Ovary (tissue), 9 donors: Measurements from ENCODE around the gene STAT5A. TPM values are rescaled to one million over a fixed set of nuclear protein-coding genes. Genes with fewer than 3 reads are reported as not detected.

Source experiments
- DNase-seq, 5 donors: peaks; one replicate each; pipeline ENCODE4 v3.0.0-alpha.2; 2019 to 2020
- H3K27ac ChIP-seq, 2 donors: fragments of 200-600 bp; one replicate each; pipeline versions ENCODE4 v1.5.1 to v1.8.0; 2019 to 2022
- H3K27me3 ChIP-seq: fragments of 200-600 bp; one replicate; pipeline ENCODE4 v1.8.0; 2022
- H3K36me3 ChIP-seq: fragments of 200-600 bp; sonication (generic); one replicate; pipeline ENCODE4 v1.5.1; 2019
- H3K4me1 ChIP-seq: one replicate; pipeline ENCODE4 v1.8.1; 2013; ENCODE audit warnings: mild to moderate bottlenecking, moderate library complexity; ENCODE audit not compliant: insufficient read depth
- H3K4me3 ChIP-seq: fragments of 200-600 bp; sonication (generic); one replicate; pipeline ENCODE4 v1.5.1; 2017
- H3K9me3 ChIP-seq, 2 donors: fragments of 200-600 bp in 1 of 2; sonication (generic) in 1 of 2; one replicate each; pipeline versions ENCODE4 v1.5.1 to v1.8.1; 2013 to 2019; ENCODE audit warnings: mild to moderate bottlenecking in 1 of 2, moderate library complexity in 1 of 2
- CTCF ChIP-seq, 3 donors: fragments of 450-650 bp in 2 of 3; fragments of 200-600 bp in 1 of 3; IDR thresholded peaks; one replicate each; pipeline versions ENCODE4 v1.5.1 to v1.8.0; 2016 to 2022; ENCODE audit warnings: antibody characterized with exemption in 3 of 3, mild to moderate bottlenecking in 1 of 3
- EP300 ChIP-seq: sonication (generic); formaldehyde crosslinking; IDR thresholded peaks from one replicate; pipeline ENCODE4 v1.6.1; 2017; ENCODE audit warnings: antibody characterized with exemption
- POLR2A ChIP-seq: fragments of 450-650 bp; IDR thresholded peaks from one replicate; pipeline ENCODE4 v1.6.1; 2017; ENCODE audit warnings: antibody characterized with exemption, mild to moderate bottlenecking, moderate library complexity
- WGBS, 3 donors: extraction: QIAGEN DNeasy Blood & Tissue Kit in 1 of 3; methylation state at CpG; one replicate each; pipeline versions ENCODE4 v1.1.5 to v1.1.7; 2013 to 2017; 5-methylcytosine and 5-hydroxymethylcytosine counted together
- intact Hi-C, 4 donors: fragments of 100-400 bp; cut with DNase I; formaldehyde crosslinking; loops; one replicate each; pipeline versions ENCODE4 v1.11.0 to v1.15.1; 2022 to 2023
- polyA plus RNA-seq, 2 donors: library from polyadenylated mRNA; stranded (reverse); fragments of 200-250 nt in 1 of 2; fragments of 350-450 nt in 1 of 2; fragmentation: Illumina TruSeq in 1 of 2; extraction: RNeasy Lipid Tissue Mini Kit (QIAGEN cat#74804) in 1 of 2; gene quantifications; one replicate each; pipeline ENCODE4 v1.2.3, GENCODE V29; 2013 to 2014
- total RNA-seq, 7 donors: library from RNA; depleted of rRNA in 2 of 7; stranded (reverse); fragments of >200 nt in 2 of 7; fragmentation: NEBNext Ultra II Directional in 3 of 7; extraction: Animal tissue kit (Norgen Biotek cat#: 25700) in 3 of 7; gene quantifications; one replicate each; pipeline versions ENCODE4 v1.1.0 to v1.2.4, GENCODE V29; 2016 to 2023
- donor health status: DM: no; HTN: no; CAD: no; lungs with moderate emphysema.
- donor health status: DM: no; HTN: no; CAD: no.
- donor health status: Bipolar disorder and iron deficiency.
- donor health status: DM: yes; HTN: yes; CAD: no.
- donor health status: DM: no; HTN: no; CAD: no.
- donor health status: DM: yes; HTN: yes; CAD: no.

The STAT5A gene
- total and polyA plus RNA-seq, 9 donors = 19.5 to 82.8 (median 51.4) TPM

- intact Hi-C loops = loop anchor here in 1 of 4 donors (5.0 kb wide), 1 partner anchor 206 kb away; no protein-coding TSS in a partner anchor
- Histone ChIP-seq H3K36me3 (no peaks in the 10 kb centered on the region), H3K27ac (peak overlapping the region; percentile 71 to 92), H3K9me3 (no peaks in the 10 kb centered on the region), H3K27me3 (no peaks in the 10 kb centered on the region), H3K4me3 (no peak overlapping the region), H3K4me1 (peaks cover 20% of the 10 kb centered on the region)
- TF ChIP-seq CTCF (IDR thresholded peaks at IDR 0.05) = no peak
- no peak for TF ChIP-seq EP300
- no peak for TF ChIP-seq POLR2A
- no peak for DNase-seq
- WGBS, 3 donors = 46 to 53% (median 51%) methylated on average over 9 of the region's 9 CpGs
Observed at GRCh38 chr17:42310787-42311215, 22.5 kb downstream of the STAT5A start.

- H3K27me3 ChIP-seq = no peaks in the 10 kb centered on the region
- 14 to 28% (median 21%) methylated on average over 19 of the region's 19 CpGs for WGBS, 3 donors
- peak; percentile 90 to 95 (median 92) for DNase-seq
- TF ChIP-seq POLR2A (peak; percentile 47), CTCF (IDR thresholded peaks at IDR 0.05) (no peak)
- H3K27ac ChIP-seq = peak overlapping the region; percentile 71 to 92
- no peak overlapping the region for H3K4me3 ChIP-seq
- intact Hi-C loops = loop anchor here in 1 of 4 donors (5.0 kb wide), 1 partner anchor 206 kb away; no protein-coding TSS in a partner anchor
- no peaks in the 10 kb centered on the region for H3K36me3 ChIP-seq
- peaks cover 20% of the 10 kb centered on the region for H3K4me1 ChIP-seq
- no peaks in the 10 kb centered on the region for H3K9me3 ChIP-seq
Observed at GRCh38 chr17:42311240-42312034, 23.1 kb downstream of the STAT5A start.

- intact Hi-C loops = loop anchor here in 1 of 4 donors (5.0 kb wide), 1 partner anchor 205 kb away; no protein-coding TSS in a partner anchor
- Histone ChIP-seq H3K4me1 (peaks cover 20% of the 10 kb centered on the region), H3K36me3 (no peaks in the 10 kb centered on the region), H3K27me3 (no peaks in the 10 kb centered on the region), H3K4me3 (no peak overlapping the region), H3K27ac (peak overlapping the region; percentile 43 to 92), H3K9me3 (no peaks in the 10 kb centered on the region)
- DNase-seq = peak in 1 of 5 donors; percentile 45
- TF ChIP-seq CTCF (IDR thresholded peaks at IDR 0.05) (no peak), EP300 (no peak), POLR2A (no peak)
- 7 to 15% (median 8%) methylated on average over 5 of the region's 5 CpGs for WGBS, 3 donors
Observed at GRCh38 chr17:42312035-42312284, 23.7 kb downstream of the STAT5A start.

- Histone ChIP-seq H3K36me3 (no peaks in the 10 kb centered on the region), H3K4me3 (peak overlapping the region; percentile 22), H3K9me3 (no peaks in the 10 kb centered on the region), H3K27ac (peak overlapping the region; percentile 43 to 92), H3K4me1 (peaks cover 20% of the 10 kb centered on the region), H3K27me3 (no peaks in the 10 kb centered on the region)
- 13 to 30% (median 20%) methylated on average over 41 to 54 of the region's 54 CpGs for WGBS, 3 donors
- DNase-seq = peak; percentile 89 to 92 (median 90)
- peak; percentile 16 for TF ChIP-seq POLR2A
- no peak for TF ChIP-seq EP300
- peak; percentile 64 to 81 (median 79) for TF ChIP-seq CTCF (IDR thresholded peaks at IDR 0.05)
- intact Hi-C loops = loop anchor here in 1 of 4 donors (5.0 kb wide), 1 partner anchor 205 kb away; no protein-coding TSS in a partner anchor
Observed at GRCh38 chr17:42312285-42313130, 24.2 kb downstream of the STAT5A start.
